Ovary (tissue), 9 donors: ENCODE data around the gene DDX3X. TPM values are rescaled to one million over a fixed set of nuclear protein-coding genes. Genes with fewer than 3 reads are reported as not detected.

ENCODE experiments used
- DNase-seq, 5 donors: peaks; one replicate each; pipeline ENCODE4 v3.0.0-alpha.2; 2019 to 2020
- H3K27ac ChIP-seq, 2 donors: fragments of 200-600 bp; one replicate each; pipeline versions ENCODE4 v1.5.1 to v1.8.0; 2019 to 2022
- H3K27me3 ChIP-seq: fragments of 200-600 bp; one replicate; pipeline ENCODE4 v1.8.0; 2022
- H3K36me3 ChIP-seq: fragments of 200-600 bp; sonication (generic); one replicate; pipeline ENCODE4 v1.5.1; 2019
- H3K4me1 ChIP-seq: one replicate; pipeline ENCODE4 v1.8.1; 2013; ENCODE audit warnings: mild to moderate bottlenecking, moderate library complexity; ENCODE audit not compliant: insufficient read depth
- H3K4me3 ChIP-seq: fragments of 200-600 bp; sonication (generic); one replicate; pipeline ENCODE4 v1.5.1; 2017
- H3K9me3 ChIP-seq, 2 donors: fragments of 200-600 bp in 1 of 2; sonication (generic) in 1 of 2; one replicate each; pipeline versions ENCODE4 v1.5.1 to v1.8.1; 2013 to 2019; ENCODE audit warnings: mild to moderate bottlenecking in 1 of 2, moderate library complexity in 1 of 2
- EP300 ChIP-seq: sonication (generic); formaldehyde crosslinking; IDR thresholded peaks from one replicate; pipeline ENCODE4 v1.6.1; 2017; ENCODE audit warnings: antibody characterized with exemption
- POLR2A ChIP-seq: fragments of 450-650 bp; IDR thresholded peaks from one replicate; pipeline ENCODE4 v1.6.1; 2017; ENCODE audit warnings: antibody characterized with exemption, mild to moderate bottlenecking, moderate library complexity
- WGBS, 3 donors: extraction: QIAGEN DNeasy Blood & Tissue Kit in 1 of 3; methylation state at CpG; one replicate each; pipeline versions ENCODE4 v1.1.5 to v1.1.7; 2013 to 2017; 5-methylcytosine and 5-hydroxymethylcytosine counted together
- intact Hi-C, 4 donors: fragments of 100-400 bp; cut with DNase I; formaldehyde crosslinking; loops; one replicate each; pipeline versions ENCODE4 v1.11.0 to v1.15.1; 2022 to 2023
- polyA plus RNA-seq, 2 donors: library from polyadenylated mRNA; stranded (reverse); fragments of 200-250 nt in 1 of 2; fragments of 350-450 nt in 1 of 2; fragmentation: Illumina TruSeq in 1 of 2; extraction: RNeasy Lipid Tissue Mini Kit (QIAGEN cat#74804) in 1 of 2; gene quantifications; one replicate each; pipeline ENCODE4 v1.2.3, GENCODE V29; 2013 to 2014
- total RNA-seq, 7 donors: library from RNA; depleted of rRNA in 2 of 7; stranded (reverse); fragments of >200 nt in 2 of 7; fragmentation: NEBNext Ultra II Directional in 3 of 7; extraction: Animal tissue kit (Norgen Biotek cat#: 25700) in 3 of 7; gene quantifications; one replicate each; pipeline versions ENCODE4 v1.1.0 to v1.2.4, GENCODE V29; 2016 to 2023
- TF ChIP-seq, protein P1 (sequence below), 3 donors: fragments of 450-650 bp in 2 of 3; fragments of 200-600 bp in 1 of 3; IDR thresholded peaks; one replicate each; pipeline versions ENCODE4 v1.5.1 to v1.8.0; 2016 to 2022; ENCODE audit warnings: antibody characterized with exemption in 3 of 3, mild to moderate bottlenecking in 1 of 3
- donor health status: DM: no; HTN: no; CAD: no; lungs with moderate emphysema.
- donor health status: DM: no; HTN: no; CAD: no.
- donor health status: Bipolar disorder and iron deficiency.
- donor health status: DM: yes; HTN: yes; CAD: no.
- donor health status: DM: no; HTN: no; CAD: no.
- donor health status: DM: yes; HTN: yes; CAD: no.

The DDX3X gene
- total and polyA plus RNA-seq, 9 donors: 106 to 329 (median 248) TPM

DNA sequence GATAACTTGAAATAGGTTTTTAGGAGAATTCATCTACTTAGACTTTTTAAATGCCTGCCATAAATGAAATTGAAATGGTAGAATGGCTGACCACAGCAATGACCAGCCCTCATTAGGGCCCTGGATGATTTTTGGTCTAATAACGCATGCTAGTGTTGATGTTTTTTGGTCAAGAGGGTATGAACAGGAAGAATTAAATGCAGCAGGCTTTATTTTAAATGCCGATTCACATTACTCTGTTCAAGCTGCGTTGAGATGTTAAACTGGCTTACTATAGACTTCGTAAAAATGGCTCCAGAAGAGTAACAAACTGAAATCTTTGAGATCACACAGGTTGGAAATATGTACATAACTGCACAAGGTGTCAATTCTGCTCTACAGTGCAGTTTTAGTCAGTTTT is 14.6 kb downstream of the DDX3X start:
- intact Hi-C loops: no loop called here
- no peaks in the 10 kb centered on the region for H3K9me3 ChIP-seq
- no peak for DNase-seq
- H3K4me3 ChIP-seq: no peak overlapping the region
- TF ChIP-seq EP300 (no peak), POLR2A (no peak)
- TF ChIP-seq, protein P1, sequence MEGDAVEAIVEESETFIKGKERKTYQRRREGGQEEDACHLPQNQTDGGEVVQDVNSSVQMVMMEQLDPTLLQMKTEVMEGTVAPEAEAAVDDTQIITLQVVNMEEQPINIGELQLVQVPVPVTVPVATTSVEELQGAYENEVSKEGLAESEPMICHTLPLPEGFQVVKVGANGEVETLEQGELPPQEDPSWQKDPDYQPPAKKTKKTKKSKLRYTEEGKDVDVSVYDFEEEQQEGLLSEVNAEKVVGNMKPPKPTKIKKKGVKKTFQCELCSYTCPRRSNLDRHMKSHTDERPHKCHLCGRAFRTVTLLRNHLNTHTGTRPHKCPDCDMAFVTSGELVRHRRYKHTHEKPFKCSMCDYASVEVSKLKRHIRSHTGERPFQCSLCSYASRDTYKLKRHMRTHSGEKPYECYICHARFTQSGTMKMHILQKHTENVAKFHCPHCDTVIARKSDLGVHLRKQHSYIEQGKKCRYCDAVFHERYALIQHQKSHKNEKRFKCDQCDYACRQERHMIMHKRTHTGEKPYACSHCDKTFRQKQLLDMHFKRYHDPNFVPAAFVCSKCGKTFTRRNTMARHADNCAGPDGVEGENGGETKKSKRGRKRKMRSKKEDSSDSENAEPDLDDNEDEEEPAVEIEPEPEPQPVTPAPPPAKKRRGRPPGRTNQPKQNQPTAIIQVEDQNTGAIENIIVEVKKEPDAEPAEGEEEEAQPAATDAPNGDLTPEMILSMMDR (IDR thresholded peaks at IDR 0.05): no peak
- H3K27me3 ChIP-seq: no peaks in the 10 kb centered on the region
- no peak overlapping the region for H3K27ac ChIP-seq
- no peaks in the 10 kb centered on the region for H3K36me3 ChIP-seq
- 91 to 95% (median 93%) methylated on average over 4 of the region's 4 CpGs for WGBS, 3 donors
- H3K4me1 ChIP-seq: no peaks in the 10 kb centered on the region

DNA sequence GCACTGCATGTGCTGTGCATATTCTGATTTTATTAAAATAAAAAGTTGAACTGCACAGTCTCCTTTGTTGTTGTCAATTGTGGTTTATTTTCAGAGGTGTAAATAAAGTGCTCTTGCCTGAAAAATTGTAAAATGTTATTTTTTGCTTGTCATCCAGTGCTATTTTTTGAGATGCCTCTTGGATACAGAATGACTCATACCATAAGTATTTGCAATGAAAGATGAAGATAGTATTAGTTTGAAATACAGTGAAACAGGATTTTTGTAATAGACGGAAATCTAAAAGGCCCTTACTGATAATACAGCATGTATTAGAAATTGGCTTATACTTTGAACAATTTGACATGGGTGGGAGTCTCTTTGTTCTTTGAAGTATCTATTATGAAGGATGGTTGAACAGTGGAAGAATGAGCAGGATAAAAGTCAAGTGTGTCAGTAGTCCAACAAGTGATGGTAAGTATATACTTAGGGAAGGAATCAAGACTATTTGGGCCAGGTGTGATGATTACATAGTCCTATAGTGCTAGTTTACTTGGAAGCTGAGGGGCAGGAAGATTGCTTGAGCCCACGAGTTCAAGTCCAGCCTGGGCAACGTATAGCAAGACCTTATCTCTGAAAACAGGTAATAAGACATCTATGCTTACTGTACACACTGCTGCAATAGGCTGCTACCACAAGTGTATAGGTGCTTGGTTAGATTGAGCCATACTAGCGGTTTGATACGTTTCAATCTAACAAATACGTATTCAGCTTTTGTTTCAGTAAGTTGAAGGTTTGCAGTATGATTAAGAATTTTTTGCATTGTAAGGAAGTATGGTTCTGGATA is 16.4 kb downstream of the DDX3X start:
- Histone ChIP-seq H3K36me3 (no peaks in the 10 kb centered on the region), H3K27me3 (no peaks in the 10 kb centered on the region), H3K9me3 (no peaks in the 10 kb centered on the region), H3K4me3 (no peak overlapping the region), H3K4me1 (no peaks in the 10 kb centered on the region), H3K27ac (no peak overlapping the region)
- TF ChIP-seq, protein P1 (IDR thresholded peaks at IDR 0.05): no peak
- no peak for TF ChIP-seq EP300
- no peak for TF ChIP-seq POLR2A
- no peak for DNase-seq
- intact Hi-C loops: no loop called here
- WGBS, 3 donors: 75 to 81% (median 78%) methylated on average over 6 of the region's 6 CpGs

DNA sequence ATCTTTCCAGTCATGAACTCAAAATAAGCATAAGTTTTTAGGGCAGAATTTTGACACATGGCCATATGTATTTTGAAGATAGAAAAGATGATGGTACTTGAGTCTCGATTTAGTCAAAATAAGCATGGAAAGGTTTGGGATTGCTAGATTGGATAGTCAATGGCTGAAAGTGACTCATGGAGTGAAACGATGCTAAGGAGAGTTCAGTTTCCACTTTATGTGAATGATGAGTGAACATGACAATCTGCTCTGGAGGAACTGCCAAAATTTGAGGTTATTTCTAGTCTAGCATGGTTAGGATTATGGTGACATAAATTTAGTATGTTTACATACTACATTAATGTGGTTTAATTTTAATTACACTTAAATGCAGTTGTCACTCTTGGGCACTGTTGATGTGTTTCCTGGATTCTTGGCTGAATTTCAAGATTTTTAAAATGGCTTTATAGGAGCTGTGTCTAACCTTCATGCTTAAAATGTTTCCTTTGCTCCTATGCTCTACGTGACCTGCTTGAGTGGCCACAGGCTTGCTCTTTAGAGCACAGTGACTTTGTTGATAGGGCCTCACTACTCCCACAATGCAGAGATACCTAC is 17.1 kb downstream of the DDX3X start:
- no peak for TF ChIP-seq POLR2A
- no peak for TF ChIP-seq EP300
- TF ChIP-seq, protein P1 (IDR thresholded peaks at IDR 0.05): no peak
- H3K27me3 ChIP-seq: no peaks in the 10 kb centered on the region
- H3K27ac ChIP-seq: no peak overlapping the region
- no peaks in the 10 kb centered on the region for H3K9me3 ChIP-seq
- H3K36me3 ChIP-seq: no peaks in the 10 kb centered on the region
- intact Hi-C loops: no loop called here
- 49 to 71% (median 60%) methylated on average over 3 of the region's 3 CpGs for WGBS, 3 donors
- H3K4me3 ChIP-seq: no peak overlapping the region
- no peaks in the 10 kb centered on the region for H3K4me1 ChIP-seq
- no peak for DNase-seq

DNA sequence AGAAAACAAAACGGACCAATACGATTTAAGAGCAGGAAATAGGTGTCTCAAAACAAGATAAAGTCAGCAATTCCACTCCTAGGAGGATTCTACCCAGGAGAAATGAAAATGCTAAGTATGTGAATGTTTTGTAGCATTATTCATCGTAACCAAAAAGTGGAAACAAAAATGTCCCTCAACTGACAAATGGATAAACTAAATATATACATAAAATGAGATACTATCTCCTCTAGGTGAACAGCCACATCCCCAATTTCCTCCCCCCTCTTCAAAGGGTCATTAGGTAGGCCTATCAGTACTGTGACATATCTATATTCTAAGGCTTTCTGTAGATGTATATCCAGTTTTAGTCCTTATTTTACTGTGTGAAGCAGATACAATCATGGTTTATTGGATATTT is 18.0 kb downstream of the DDX3X start:
- no peak overlapping the region for H3K4me3 ChIP-seq
- H3K4me1 ChIP-seq: no peaks in the 10 kb centered on the region
- WGBS, 3 donors: 35 to 58% (median 45%) methylated on average over 3 of the region's 3 CpGs
- TF ChIP-seq EP300: no peak
- TF ChIP-seq, protein P1 (IDR thresholded peaks at IDR 0.05): no peak
- no peak for TF ChIP-seq POLR2A
- no peaks in the 10 kb centered on the region for H3K27me3 ChIP-seq
- H3K36me3 ChIP-seq: no peaks in the 10 kb centered on the region
- H3K27ac ChIP-seq: no peak overlapping the region
- H3K9me3 ChIP-seq: no peaks in the 10 kb centered on the region
- no peak for DNase-seq
- intact Hi-C loops: no loop called here
